Body of pancreas (tissue), 4 donors: ENCODE data around the gene CRAT.

Experiments
- POLR2A ChIP-seq, 3 donors: fragments of 450-650 bp; IDR thresholded peaks; one replicate each; pipeline ENCODE4 v1.6.1; 2016; ENCODE audit warnings: antibody characterized with exemption in 3 of 3, mild to moderate bottlenecking in 2 of 3
- TF ChIP-seq, protein P1 (sequence below), 7 experiments: fragments of 450-650 bp in 4 of 7; fragments of 200-600 bp in 3 of 7; sonication (generic) in 3 of 7; IDR thresholded peaks; one replicate each; pipeline ENCODE4 v1.5.1; 2016 to 2019; ENCODE audit warnings: antibody characterized with exemption in 7 of 7

GRCh38 chr9:129107651-129108050 lies 2.9 kb downstream of the CRAT start:
- TF ChIP-seq, protein P1, sequence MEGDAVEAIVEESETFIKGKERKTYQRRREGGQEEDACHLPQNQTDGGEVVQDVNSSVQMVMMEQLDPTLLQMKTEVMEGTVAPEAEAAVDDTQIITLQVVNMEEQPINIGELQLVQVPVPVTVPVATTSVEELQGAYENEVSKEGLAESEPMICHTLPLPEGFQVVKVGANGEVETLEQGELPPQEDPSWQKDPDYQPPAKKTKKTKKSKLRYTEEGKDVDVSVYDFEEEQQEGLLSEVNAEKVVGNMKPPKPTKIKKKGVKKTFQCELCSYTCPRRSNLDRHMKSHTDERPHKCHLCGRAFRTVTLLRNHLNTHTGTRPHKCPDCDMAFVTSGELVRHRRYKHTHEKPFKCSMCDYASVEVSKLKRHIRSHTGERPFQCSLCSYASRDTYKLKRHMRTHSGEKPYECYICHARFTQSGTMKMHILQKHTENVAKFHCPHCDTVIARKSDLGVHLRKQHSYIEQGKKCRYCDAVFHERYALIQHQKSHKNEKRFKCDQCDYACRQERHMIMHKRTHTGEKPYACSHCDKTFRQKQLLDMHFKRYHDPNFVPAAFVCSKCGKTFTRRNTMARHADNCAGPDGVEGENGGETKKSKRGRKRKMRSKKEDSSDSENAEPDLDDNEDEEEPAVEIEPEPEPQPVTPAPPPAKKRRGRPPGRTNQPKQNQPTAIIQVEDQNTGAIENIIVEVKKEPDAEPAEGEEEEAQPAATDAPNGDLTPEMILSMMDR (IDR thresholded peaks at IDR 0.05): no peak
- TF ChIP-seq POLR2A (IDR thresholded peaks at IDR 0.05): no peak
